Fibroblast of lung (primary cell): Measurements from ENCODE around the gene KIF16B. TPM values are rescaled to one million over a fixed set of nuclear protein-coding genes. Genes with fewer than 3 reads are reported as not detected.

Source experiments
- DNase-seq, 2 donors: peaks; one replicate each; pipeline versions ENCODE4 v3.0.0 to v3.0.0-alpha.2; 2010; ENCODE audit warnings: low read depth in 2 of 2
- H2AFZ ChIP-seq: 2 replicates; pipeline ENCODE4 v1.5.1; 2012; ENCODE audit warnings: low read length, control low read depth, inconsistent platforms
- H3K27ac ChIP-seq: 2 replicates; pipeline ENCODE4 v1.5.1; 2011; ENCODE audit warnings: low read length, control low read depth; ENCODE audit not compliant: insufficient read depth
- H3K27me3 ChIP-seq: 2 replicates; pipeline ENCODE4 v1.5.1; 2011; ENCODE audit warnings: mild to moderate bottlenecking, low read length; ENCODE audit not compliant: control insufficient read depth, insufficient read depth
- H3K36me3 ChIP-seq: 2 replicates; pipeline ENCODE4 v1.5.1; 2011; ENCODE audit warnings: low read length; ENCODE audit not compliant: control insufficient read depth, insufficient read depth
- H3K4me1 ChIP-seq: 2 replicates; pipeline ENCODE4 v1.5.1; 2011; ENCODE audit warnings: low read length; ENCODE audit not compliant: control insufficient read depth, insufficient read depth; ENCODE audit errors: extremely low read depth
- H3K4me2 ChIP-seq: 2 replicates; pipeline ENCODE4 v1.5.1; 2011; ENCODE audit warnings: low read length, control low read depth; ENCODE audit not compliant: insufficient read depth; ENCODE audit errors: extremely low read depth
- H3K4me3 ChIP-seq, 4 experiments: fragments of 200-600 bp in 1 of 4; sonication (generic) in 1 of 4; replicated peaks in 1 of 4; 2 replicates each; pipeline ENCODE4 v1.5.1; 2011 to 2016; ENCODE audit warnings: low read length in 4 of 4, low read depth in 3 of 4, mild to moderate bottlenecking in 3 of 4, control low read depth in 2 of 4, inconsistent platforms in 1 of 4, mixed read lengths in 1 of 4; ENCODE audit not compliant: insufficient read depth in 1 of 4; ENCODE audit errors: control extremely low read depth in 1 of 4
- H3K79me2 ChIP-seq: 2 replicates; pipeline ENCODE4 v1.5.1; 2012; ENCODE audit warnings: mild to moderate bottlenecking, low read length, inconsistent platforms; ENCODE audit not compliant: control insufficient read depth, insufficient read depth
- H3K9ac ChIP-seq: 2 replicates; pipeline ENCODE4 v1.5.1; 2011; ENCODE audit warnings: mild to moderate bottlenecking, low read length, control low read depth; ENCODE audit not compliant: insufficient read depth
- H3K9me3 ChIP-seq: 2 replicates; pipeline ENCODE4 v1.5.1; 2012; ENCODE audit warnings: low read depth, low read length; ENCODE audit not compliant: control insufficient read depth, insufficient read depth
- H4K20me1 ChIP-seq: 2 replicates; pipeline ENCODE4 v1.5.1; 2011; ENCODE audit warnings: low read length; ENCODE audit not compliant: control insufficient read depth, insufficient read depth; ENCODE audit errors: extremely low read depth
- EZH2 ChIP-seq: IDR thresholded peaks from 2 replicates; pipeline ENCODE4 v1.5.1; 2012; ENCODE audit warnings: low read length, control low read depth, mild to moderate bottlenecking; ENCODE audit errors: missing control alignments
- polyA plus RNA-seq, 2 donors: library from polyadenylated mRNA; depleted of rRNA in 1 of 2; stranded (reverse) in 1 of 2; unstranded in 1 of 2; fragments of >200 nt; gene quantifications; 2 replicates each; pipeline ENCODE4 v1.2.1, GENCODE V29; 2011 to 2012; ENCODE audit warnings: missing spikeins in 1 of 2
- total RNA-seq: library from RNA; depleted of rRNA; stranded (reverse); fragments of >200 nt; gene quantifications from 2 replicates; pipeline ENCODE4 v1.2.1, GENCODE V29; 2014
- TF ChIP-seq, protein P1 (sequence below), 2 donors: IDR thresholded peaks in 1 of 2; conservative IDR thresholded peaks in 1 of 2; 1 replicate in 1 of 2; 2 replicates in 1 of 2; pipeline ENCODE4 v1.5.1; 2011 to 2012; ENCODE audit warnings: low read length in 2 of 2, control low read depth in 1 of 2, inconsistent platforms in 1 of 2, low read depth in 1 of 2, mild to moderate bottlenecking in 1 of 2

The KIF16B gene
- total and polyA plus RNA-seq, 2 donors (not counting 1 experiment from before 2014, with no cell fraction given): 7.7 to 17.3 TPM

DNA sequence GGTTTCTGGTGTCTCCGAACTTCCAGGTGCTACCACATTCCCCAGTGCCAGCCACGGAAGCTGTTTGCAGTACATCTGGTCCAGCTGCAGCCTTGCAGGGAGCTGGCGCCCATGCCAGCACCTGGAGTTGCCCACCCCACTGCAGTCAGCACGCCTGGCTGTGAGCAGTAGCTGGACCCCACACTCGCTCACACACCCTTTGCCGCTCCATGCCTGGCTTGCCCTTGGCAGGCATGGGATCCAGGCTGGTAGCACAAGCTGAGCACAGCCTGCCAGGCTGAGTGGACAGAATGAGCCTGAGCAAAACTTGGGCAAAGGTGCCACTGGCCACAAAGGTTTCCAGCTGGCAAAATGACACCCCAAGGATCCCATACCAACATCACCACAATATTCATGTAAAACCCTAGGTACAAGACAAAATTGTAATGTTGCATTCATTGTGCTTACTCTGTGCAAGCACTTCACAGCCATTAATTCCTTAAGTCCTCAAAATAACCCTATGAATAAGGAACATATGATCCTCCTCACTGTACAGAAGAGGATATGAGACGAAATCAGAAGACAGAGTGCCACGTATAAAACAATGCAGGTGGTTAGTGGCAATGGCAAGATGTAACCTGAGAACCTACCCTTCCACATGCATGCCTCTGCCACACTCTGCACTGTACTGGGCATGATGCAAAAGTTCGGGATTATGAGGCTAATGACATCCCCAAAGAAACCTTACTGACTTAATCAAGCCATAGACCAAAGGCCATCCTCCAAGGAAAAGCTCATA lies 18.3 kb downstream of the KIF16B start:
- Histone ChIP-seq H2AFZ (no peak overlapping the region), H3K4me2 (no peak overlapping the region), H3K4me3 (no peak overlapping the region), H3K36me3 (no peaks in the 10 kb centered on the region), H3K9ac (no peak overlapping the region), H3K79me2 (no peaks in the 10 kb centered on the region), H3K9me3 (no peaks in the 10 kb centered on the region), H3K27me3 (no peaks in the 10 kb centered on the region), H4K20me1 (no peaks in the 10 kb centered on the region), H3K4me1 (peaks cover 6% of the 10 kb centered on the region), H3K27ac (no peak overlapping the region)
- DNase-seq: no peak
- TF ChIP-seq, protein P1, sequence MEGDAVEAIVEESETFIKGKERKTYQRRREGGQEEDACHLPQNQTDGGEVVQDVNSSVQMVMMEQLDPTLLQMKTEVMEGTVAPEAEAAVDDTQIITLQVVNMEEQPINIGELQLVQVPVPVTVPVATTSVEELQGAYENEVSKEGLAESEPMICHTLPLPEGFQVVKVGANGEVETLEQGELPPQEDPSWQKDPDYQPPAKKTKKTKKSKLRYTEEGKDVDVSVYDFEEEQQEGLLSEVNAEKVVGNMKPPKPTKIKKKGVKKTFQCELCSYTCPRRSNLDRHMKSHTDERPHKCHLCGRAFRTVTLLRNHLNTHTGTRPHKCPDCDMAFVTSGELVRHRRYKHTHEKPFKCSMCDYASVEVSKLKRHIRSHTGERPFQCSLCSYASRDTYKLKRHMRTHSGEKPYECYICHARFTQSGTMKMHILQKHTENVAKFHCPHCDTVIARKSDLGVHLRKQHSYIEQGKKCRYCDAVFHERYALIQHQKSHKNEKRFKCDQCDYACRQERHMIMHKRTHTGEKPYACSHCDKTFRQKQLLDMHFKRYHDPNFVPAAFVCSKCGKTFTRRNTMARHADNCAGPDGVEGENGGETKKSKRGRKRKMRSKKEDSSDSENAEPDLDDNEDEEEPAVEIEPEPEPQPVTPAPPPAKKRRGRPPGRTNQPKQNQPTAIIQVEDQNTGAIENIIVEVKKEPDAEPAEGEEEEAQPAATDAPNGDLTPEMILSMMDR (conservative IDR thresholded peaks at IDR 0.05 in 1 of 2, IDR thresholded peaks at IDR 0.05 in 1 of 2; ENCODE audit: low read depth in 1 of 2, low read length in 2 of 2): no peak
- TF ChIP-seq EZH2: no peak

DNA sequence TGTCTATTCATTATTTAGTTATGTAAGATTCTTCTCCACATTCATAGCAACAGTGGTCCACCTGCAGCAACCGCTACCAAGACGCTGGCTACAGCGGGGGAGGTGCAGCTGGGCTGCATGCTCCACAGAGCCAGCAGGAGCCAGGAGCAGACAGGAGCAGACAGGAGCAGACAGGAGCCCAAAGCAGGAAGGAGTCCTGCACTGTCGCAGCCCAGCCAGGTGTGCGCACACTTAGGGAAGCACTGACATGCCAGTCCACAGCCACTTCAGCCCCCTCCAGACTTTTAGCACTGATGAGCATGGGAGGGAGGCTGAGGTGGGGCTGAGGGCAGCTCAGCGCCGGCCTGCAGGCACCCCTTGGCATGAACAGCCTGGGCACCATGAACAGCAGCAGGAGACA lies 19.6 kb downstream of the KIF16B start:
- Histone ChIP-seq H3K4me2 (no peak overlapping the region), H3K27ac (no peak overlapping the region), H3K4me3 (no peak overlapping the region), H3K9me3 (no peaks in the 10 kb centered on the region), H3K27me3 (no peaks in the 10 kb centered on the region), H2AFZ (no peak overlapping the region), H3K36me3 (no peaks in the 10 kb centered on the region), H3K9ac (no peak overlapping the region), H4K20me1 (no peaks in the 10 kb centered on the region), H3K4me1 (peaks cover 6% of the 10 kb centered on the region), H3K79me2 (no peaks in the 10 kb centered on the region)
- TF ChIP-seq, protein P1 (conservative IDR thresholded peaks at IDR 0.05 in 1 of 2, IDR thresholded peaks at IDR 0.05 in 1 of 2; ENCODE audit: low read depth in 1 of 2, low read length in 2 of 2): no peak
- TF ChIP-seq EZH2: no peak
- no peak for DNase-seq

DNA sequence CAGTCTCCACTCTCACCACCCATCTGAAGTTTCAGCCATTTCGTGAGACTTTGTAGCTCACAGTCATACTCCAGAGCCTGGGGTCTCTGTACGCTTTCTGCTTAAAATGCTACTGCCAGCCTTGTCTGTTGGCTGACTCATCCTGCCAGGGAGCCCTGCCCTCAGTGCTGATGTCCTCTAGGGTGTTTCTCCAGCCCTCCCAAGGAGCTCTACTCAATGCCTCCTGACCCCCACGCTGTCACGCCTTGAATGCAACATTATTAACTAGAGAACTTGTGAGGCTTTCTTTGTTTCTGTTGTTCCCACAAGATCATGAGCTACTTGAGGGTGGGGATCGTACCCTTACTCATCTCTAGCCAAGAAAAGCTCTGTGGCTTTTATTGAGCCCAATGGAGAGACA lies 20.1 kb downstream of the KIF16B start:
- DNase-seq: no peak
- Histone ChIP-seq H3K4me2 (no peak overlapping the region), H3K36me3 (no peaks in the 10 kb centered on the region), H3K27ac (no peak overlapping the region), H3K27me3 (no peaks in the 10 kb centered on the region), H3K4me3 (no peak overlapping the region), H3K9me3 (no peaks in the 10 kb centered on the region), H4K20me1 (no peaks in the 10 kb centered on the region), H3K79me2 (no peaks in the 10 kb centered on the region), H2AFZ (no peak overlapping the region), H3K9ac (no peak overlapping the region), H3K4me1 (peaks cover 6% of the 10 kb centered on the region)
- TF ChIP-seq EZH2: no peak
- TF ChIP-seq, protein P1 (conservative IDR thresholded peaks at IDR 0.05 in 1 of 2, IDR thresholded peaks at IDR 0.05 in 1 of 2; ENCODE audit: low read depth in 1 of 2, low read length in 2 of 2): no peak
